CD4-positive, alpha-beta T cell (primary cell): ENCODE results near the gene HBS1L. TPM values are rescaled to one million over a fixed set of nuclear protein-coding genes. Genes with fewer than 3 reads are reported as not detected.
A peak's percentile ranks its signal among the peaks of the same experiment; 100 is the strongest.

Experiments used
- ATAC-seq: fragments of 200-7000 bp; cut with Tn5 transposase; one replicate; pipeline ENCODE4 v1.10.0; 2022; ENCODE audit warnings: mild to moderate bottlenecking; ENCODE audit not compliant: poor library complexity
- CTCF ChIA-PET: fragments of 350-600 bp; sonication (Branson Sonifier 250); formaldehyde crosslinking; loops from one replicate; lab custom pipeline; 2021; ENCODE audit warnings: antibody characterized with exemption, inconsistent platforms; lab: Charles Lee
- POLR2A ChIA-PET: fragments of 350-600 bp; sonication (Branson Sonifier 250); formaldehyde crosslinking; loops from one replicate; lab custom pipeline; 2021; ENCODE audit warnings: antibody characterized with exemption, inconsistent platforms; lab: Charles Lee
- DNase-seq, 14 experiments: peaks; one replicate each; pipeline ENCODE4 v3.0.0-alpha.2; 2013 to 2020; ENCODE audit warnings: mixed read lengths in 2 of 14
- H3K27ac ChIP-seq, 2 donors: one replicate each; pipeline versions ENCODE4 v1.5.1 to v1.7.0; 2013; ENCODE audit warnings: low read length in 2 of 2, low read depth in 1 of 2, mild to moderate bottlenecking in 1 of 2
- H3K27me3 ChIP-seq, 2 experiments: 1 replicate in 1 of 2; 2 replicates in 1 of 2; pipeline versions ENCODE4 v1.6.1 to v1.7.0; 2013; ENCODE audit warnings: low read length in 2 of 2, control low read depth in 1 of 2, mild to moderate bottlenecking in 1 of 2, moderate library complexity in 1 of 2; ENCODE audit not compliant: insufficient read depth in 2 of 2, control insufficient read depth in 1 of 2
- H3K36me3 ChIP-seq: one replicate; pipeline ENCODE4 v1.6.1; 2013; ENCODE audit warnings: low read length, control low read depth; ENCODE audit not compliant: insufficient read depth
- H3K4me1 ChIP-seq: one replicate; pipeline ENCODE4 v1.6.1; 2013; ENCODE audit warnings: low read length, control low read depth; ENCODE audit not compliant: insufficient read depth
- H3K4me3 ChIP-seq: one replicate; pipeline ENCODE4 v1.5.1; 2013; ENCODE audit warnings: mild to moderate bottlenecking, low read length, moderate library complexity
- H3K9me3 ChIP-seq, 2 experiments: 1 replicate in 1 of 2; 2 replicates in 1 of 2; pipeline versions ENCODE4 v1.6.1 to v1.7.0; 2013; ENCODE audit warnings: low read length in 2 of 2, mild to moderate bottlenecking in 2 of 2, control low read depth in 1 of 2, moderate library complexity in 1 of 2; ENCODE audit not compliant: control insufficient read depth in 1 of 2, insufficient read depth in 1 of 2
- H3K27ac Mint-ChIP-seq: one replicate; pipeline ENCODE4 v1.8.0; 2020; ENCODE audit warnings: mixed read lengths
- H3K27me3 Mint-ChIP-seq: one replicate; pipeline ENCODE4 v1.8.0; 2021; ENCODE audit warnings: mixed read lengths
- H3K36me3 Mint-ChIP-seq: one replicate; pipeline ENCODE4 v1.8.0; 2021; ENCODE audit warnings: low read depth, mixed read lengths
- H3K4me1 Mint-ChIP-seq: one replicate; pipeline ENCODE4 v1.8.0; 2021; ENCODE audit warnings: low read depth, mixed read lengths
- H3K4me3 Mint-ChIP-seq: one replicate; pipeline ENCODE4 v1.8.0; 2020; ENCODE audit warnings: mild to moderate bottlenecking, mixed read lengths
- H3K9me3 Mint-ChIP-seq: one replicate; pipeline ENCODE4 v1.8.0; 2020; ENCODE audit warnings: mixed read lengths
- intact Hi-C, 2 experiments: fragments of 100-400 bp; cut with DNase I in 1 of 2; cut with micrococcal nuclease in 1 of 2; formaldehyde crosslinking; loops; one replicate each; pipeline versions ENCODE4 v1.15.1 to v1.9.0; 2023 to 2025; cut with DNase I, micrococcal nuclease
- total RNA-seq, 174 experiments: library from RNA in 2 of 174; stranded (reverse) in 2 of 174; gene quantifications; one replicate each; pipeline ENCODE4 v1.2.3 and lab custom pipeline; 2021 to 2026
- TF ChIP-seq, protein P1 (sequence below): fragments of 200-600 bp; IDR thresholded peaks from one replicate; pipeline ENCODE4 v1.8.0; 2022; ENCODE audit warnings: antibody characterized with exemption, mild to moderate bottlenecking

The HBS1L gene
- total RNA-seq, 2 experiments from 2014 or later, result 106 to 117 TPM

DNA sequence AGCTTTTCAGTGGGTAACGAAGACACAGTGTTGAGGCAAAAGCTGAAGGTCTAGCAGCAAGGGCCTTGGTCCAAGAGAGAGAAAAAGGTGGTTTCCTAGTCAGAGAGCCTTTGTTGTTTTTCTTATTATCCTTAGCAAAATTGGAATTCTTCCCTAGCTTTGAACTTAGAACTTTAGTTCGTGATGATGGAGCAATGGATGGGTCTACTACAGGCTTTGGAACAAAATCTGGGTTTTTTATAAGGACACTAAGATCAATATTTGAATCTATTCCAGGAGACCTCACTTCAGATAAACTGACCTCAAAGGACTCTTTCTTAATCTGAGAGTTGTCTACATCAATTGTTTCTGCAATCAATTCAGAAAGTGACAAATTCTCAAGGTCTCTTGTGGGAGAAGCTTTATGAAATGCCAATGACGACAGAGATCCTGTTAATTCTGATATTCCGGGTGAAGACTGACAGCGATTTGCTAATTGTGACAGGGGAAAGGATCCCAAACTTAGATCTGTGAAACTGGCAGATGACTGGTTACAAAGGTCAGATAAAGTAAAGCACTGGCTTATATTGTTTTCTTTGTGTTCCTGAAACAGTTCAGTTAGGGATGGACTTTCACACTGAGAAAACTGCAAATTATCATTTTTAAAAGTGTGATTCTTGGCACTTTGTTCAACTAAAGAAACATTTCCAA, 17.7 kb downstream of the HBS1L start:
- Mint-ChIP-seq H3K4me1 (peaks cover 47% of the 10 kb centered on the region), H3K9me3 (no peaks in the 10 kb centered on the region), H3K36me3 (peaks cover 74% of the 10 kb centered on the region), H3K4me3 (no peak overlapping the region), H3K27me3 (no peaks in the 10 kb centered on the region), H3K27ac (peak overlapping the region; percentile 56)
- POLR2A ChIA-PET, result interaction anchor here (2.3 kb wide), 1 partner anchor 18 kb away, joined by 5 read pairs; the partner anchor contains the start of gene HBS1L
- no peaks in the 10 kb centered on the region for H3K9me3 ChIP-seq
- CTCF ChIA-PET, result no interaction called here
- intact Hi-C loops, result no loop called here
- no peak for ATAC-seq
- no peaks in the 10 kb centered on the region for H3K4me1 ChIP-seq
- TF ChIP-seq, protein P1, sequence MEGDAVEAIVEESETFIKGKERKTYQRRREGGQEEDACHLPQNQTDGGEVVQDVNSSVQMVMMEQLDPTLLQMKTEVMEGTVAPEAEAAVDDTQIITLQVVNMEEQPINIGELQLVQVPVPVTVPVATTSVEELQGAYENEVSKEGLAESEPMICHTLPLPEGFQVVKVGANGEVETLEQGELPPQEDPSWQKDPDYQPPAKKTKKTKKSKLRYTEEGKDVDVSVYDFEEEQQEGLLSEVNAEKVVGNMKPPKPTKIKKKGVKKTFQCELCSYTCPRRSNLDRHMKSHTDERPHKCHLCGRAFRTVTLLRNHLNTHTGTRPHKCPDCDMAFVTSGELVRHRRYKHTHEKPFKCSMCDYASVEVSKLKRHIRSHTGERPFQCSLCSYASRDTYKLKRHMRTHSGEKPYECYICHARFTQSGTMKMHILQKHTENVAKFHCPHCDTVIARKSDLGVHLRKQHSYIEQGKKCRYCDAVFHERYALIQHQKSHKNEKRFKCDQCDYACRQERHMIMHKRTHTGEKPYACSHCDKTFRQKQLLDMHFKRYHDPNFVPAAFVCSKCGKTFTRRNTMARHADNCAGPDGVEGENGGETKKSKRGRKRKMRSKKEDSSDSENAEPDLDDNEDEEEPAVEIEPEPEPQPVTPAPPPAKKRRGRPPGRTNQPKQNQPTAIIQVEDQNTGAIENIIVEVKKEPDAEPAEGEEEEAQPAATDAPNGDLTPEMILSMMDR, result no peak
- DNase-seq, result no peak
- H3K36me3 ChIP-seq, result peaks cover 49% of the 10 kb centered on the region
- H3K27me3 ChIP-seq, result no peaks in the 10 kb centered on the region
- no peak overlapping the region for H3K27ac ChIP-seq
- H3K4me3 ChIP-seq, result no peak overlapping the region

DNA sequence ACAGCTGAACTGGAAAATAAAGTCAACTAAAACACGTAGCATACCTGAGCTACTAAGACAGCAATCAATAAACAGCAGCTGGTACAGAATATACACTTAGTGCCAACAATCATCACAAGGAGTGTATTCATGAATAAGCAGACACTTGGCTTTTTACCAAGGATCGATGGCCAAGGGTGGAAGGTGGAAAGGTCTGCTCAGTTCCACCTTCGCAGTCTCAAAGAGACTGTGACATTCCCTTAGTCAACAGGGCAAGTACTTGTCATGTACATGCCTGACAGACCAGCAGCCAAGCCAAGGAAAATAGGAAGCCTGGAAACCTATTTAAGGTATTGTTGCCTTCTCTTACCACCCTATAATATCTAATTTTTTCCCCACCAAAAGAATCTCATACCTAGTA, 21.4 kb downstream of the HBS1L start:
- CTCF ChIA-PET, result no interaction called here
- Histone ChIP-seq H3K4me3 (no peak overlapping the region), H3K9me3 (no peaks in the 10 kb centered on the region), H3K27me3 (no peaks in the 10 kb centered on the region), H3K27ac (no peak overlapping the region), H3K36me3 (peaks cover 29% of the 10 kb centered on the region), H3K4me1 (peaks cover 3% of the 10 kb centered on the region)
- intact Hi-C loops, result no loop called here
- H3K27ac Mint-ChIP-seq, result peak overlapping the region; percentile 40
- TF ChIP-seq, protein P1, result no peak
- H3K36me3 Mint-ChIP-seq, result peaks cover 69% of the 10 kb centered on the region
- H3K9me3 Mint-ChIP-seq, result no peaks in the 10 kb centered on the region
- DNase-seq (no peak), ATAC-seq (no peak)
- H3K27me3 Mint-ChIP-seq, result no peaks in the 10 kb centered on the region
- POLR2A ChIA-PET, result no interaction called here
- H3K4me3 Mint-ChIP-seq, result no peak overlapping the region
- peaks cover 62% of the 10 kb centered on the region for H3K4me1 Mint-ChIP-seq

DNA sequence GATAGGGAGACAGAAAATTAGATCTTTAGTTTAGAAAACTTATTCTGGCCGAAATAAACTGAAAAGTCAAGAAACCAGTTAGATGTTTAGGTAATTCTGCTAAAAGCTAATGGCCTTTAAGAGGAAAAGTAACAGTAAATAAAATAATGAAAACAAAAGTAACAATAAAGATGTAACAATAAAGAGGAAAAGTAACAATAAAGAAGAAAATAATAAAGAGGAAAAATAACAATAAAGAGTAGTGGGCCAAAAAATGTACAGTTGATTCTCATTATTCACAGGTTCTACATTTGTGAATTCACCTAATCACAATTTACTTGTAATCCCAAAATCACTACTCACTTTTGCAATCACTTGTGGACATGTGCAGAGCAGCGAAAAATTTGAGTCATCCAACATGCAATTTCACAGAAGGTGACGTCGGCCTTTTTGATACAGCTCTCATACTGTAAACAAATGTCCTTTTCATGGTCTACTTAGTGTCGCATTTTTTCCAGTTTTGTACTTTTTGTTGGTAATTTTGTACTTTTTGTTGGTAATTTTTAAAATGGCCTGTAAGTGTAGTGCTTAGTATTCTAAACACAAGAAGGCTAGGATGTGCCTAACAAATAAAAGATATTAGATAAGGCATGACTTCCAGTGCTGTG, 24.0 kb downstream of the HBS1L start:
- H3K36me3 ChIP-seq, result peaks cover 16% of the 10 kb centered on the region
- no peaks in the 10 kb centered on the region for H3K27me3 Mint-ChIP-seq
- ChIA-PET POLR2A (interaction anchor here (0.5 to 2.8 kb wide), 2 partner anchors 9 to 194 kb away, joined by 3 to 12 read pairs; no protein-coding TSS in a partner anchor), CTCF (interaction anchor here (1.2 kb wide), 1 partner anchor 9 kb away, joined by 3 read pairs; no protein-coding TSS in a partner anchor)
- TF ChIP-seq, protein P1, result no peak
- DNase-seq (peak in 2 of 14 experiments; percentile 25 to 26), ATAC-seq (no peak)
- peaks cover 57% of the 10 kb centered on the region for H3K36me3 Mint-ChIP-seq
- H3K4me1 Mint-ChIP-seq, result peaks cover 67% of the 10 kb centered on the region
- H3K9me3 Mint-ChIP-seq, result no peaks in the 10 kb centered on the region
- peak overlapping the region; percentile 66 for H3K4me3 Mint-ChIP-seq
- peak overlapping the region; percentile 71 for H3K27ac Mint-ChIP-seq
- H3K4me1 ChIP-seq, result peaks cover 3% of the 10 kb centered on the region
- intact Hi-C loops, result no loop called here
- peak overlapping the region; percentile 42 to 55 for H3K27ac ChIP-seq
- H3K4me3 ChIP-seq, result no peak overlapping the region
- no peaks in the 10 kb centered on the region for H3K27me3 ChIP-seq
- H3K9me3 ChIP-seq, result no peaks in the 10 kb centered on the region
